ENCODE results near the gene ANTXRL. TPM values are rescaled to one million over a fixed set of nuclear protein-coding genes. Genes with fewer than 3 reads are reported as not detected.

Gene ANTXRL
- total RNA-seq, 2 experiments from 2014 or later: 0.95 TPM; not detected in 1

GRCh38 chr10:46309511-46310142 is 22.8 kb downstream of the ANTXRL start:
- no peaks in the 10 kb centered on the region for H3K9me3 ChIP-seq (ENCODE audit: low read length)
- no peaks in the 10 kb centered on the region for H4K20me1 ChIP-seq (ENCODE audit: insufficient read depth, low read length)
- no peaks in the 10 kb centered on the region for H3K9me2 ChIP-seq (ENCODE audit: insufficient read depth, low read length)
- TF ChIP-seq CTCF (conservative IDR thresholded peaks at IDR 0.05; ENCODE audit: low read length) (no peak), EZH2phosphoT487 (IDR thresholded peaks at IDR 0.05; ENCODE audit: borderline replicate concordance, low read depth, low read length) (no peak)
- H3K36me3 ChIP-seq (ENCODE audit: insufficient read depth, low read length): no peaks in the 10 kb centered on the region
- ChIA-PET POLR2A (no interaction called here), CTCF (ENCODE audit: unreplicated experiment) (no interaction called here)
- intact Hi-C loops (cut with micrococcal nuclease; ENCODE audit: unreplicated experiment): no loop called here
- no TSS peak for BruUV-seq (replicated peaks)
- H3K79me2 ChIP-seq (ENCODE audit: insufficient read depth, low read depth, low read length): no peaks in the 10 kb centered on the region
- H3K27ac ChIP-seq (ENCODE audit: low read depth, low read length, poor library complexity, severe bottlenecking): no peak overlapping the region
- H3K4me1 ChIP-seq (ENCODE audit: insufficient read depth, low read length, poor library complexity, severe bottlenecking): no peaks in the 10 kb centered on the region
- DNase-seq (ENCODE audit: low spot score): no peak
- H3K4me2 ChIP-seq (ENCODE audit: low read length): no peak overlapping the region
- no peak overlapping the region for H3K4me3 ChIP-seq (ENCODE audit: low read depth, low read length, poor library complexity, severe bottlenecking)
- H2AFZ ChIP-seq (ENCODE audit: low read length): no peak overlapping the region

GRCh38 chr10:46310143-46310514 is 23.3 kb downstream of the ANTXRL start:
- Histone ChIP-seq H3K27ac (ENCODE audit: low read depth, low read length, poor library complexity, severe bottlenecking) (no peak overlapping the region), H3K9me3 (ENCODE audit: low read length) (no peaks in the 10 kb centered on the region), H3K36me3 (ENCODE audit: insufficient read depth, low read length) (no peaks in the 10 kb centered on the region), H3K79me2 (ENCODE audit: insufficient read depth, low read depth, low read length) (no peaks in the 10 kb centered on the region), H3K4me3 (ENCODE audit: low read depth, low read length, poor library complexity, severe bottlenecking) (no peak overlapping the region), H2AFZ (ENCODE audit: low read length) (no peak overlapping the region), H3K9me2 (ENCODE audit: insufficient read depth, low read length) (no peaks in the 10 kb centered on the region), H3K4me2 (ENCODE audit: low read length) (no peak overlapping the region), H3K4me1 (ENCODE audit: insufficient read depth, low read length, poor library complexity, severe bottlenecking) (no peaks in the 10 kb centered on the region), H4K20me1 (ENCODE audit: insufficient read depth, low read length) (no peaks in the 10 kb centered on the region)
- TF ChIP-seq CTCF (conservative IDR thresholded peaks at IDR 0.05; ENCODE audit: low read length) (no peak), EZH2phosphoT487 (IDR thresholded peaks at IDR 0.05; ENCODE audit: borderline replicate concordance, low read depth, low read length) (no peak)
- CTCF ChIA-PET (ENCODE audit: unreplicated experiment): no interaction called here
- intact Hi-C loops (cut with micrococcal nuclease; ENCODE audit: unreplicated experiment): no loop called here
- no TSS peak for BruUV-seq (replicated peaks)
- DNase-seq (ENCODE audit: low spot score): no peak
- POLR2A ChIA-PET: no interaction called here

- Histone ChIP-seq H3K79me2 (ENCODE audit: insufficient read depth, low read depth, low read length) (no peaks in the 10 kb centered on the region), H3K9me2 (ENCODE audit: insufficient read depth, low read length) (no peaks in the 10 kb centered on the region), H3K4me3 (ENCODE audit: low read depth, low read length, poor library complexity, severe bottlenecking) (no peak overlapping the region), H3K4me1 (ENCODE audit: insufficient read depth, low read length, poor library complexity, severe bottlenecking) (no peaks in the 10 kb centered on the region), H3K9me3 (ENCODE audit: low read length) (no peaks in the 10 kb centered on the region), H3K36me3 (ENCODE audit: insufficient read depth, low read length) (no peaks in the 10 kb centered on the region), H2AFZ (ENCODE audit: low read length) (no peak overlapping the region), H3K4me2 (ENCODE audit: low read length) (no peak overlapping the region), H4K20me1 (ENCODE audit: insufficient read depth, low read length) (no peaks in the 10 kb centered on the region), H3K27ac (ENCODE audit: low read depth, low read length, poor library complexity, severe bottlenecking) (no peak overlapping the region)
- POLR2A ChIA-PET: no interaction called here
- CTCF ChIA-PET (ENCODE audit: unreplicated experiment): no interaction called here
- TF ChIP-seq CTCF (conservative IDR thresholded peaks at IDR 0.05; ENCODE audit: low read length) (no peak), EZH2phosphoT487 (IDR thresholded peaks at IDR 0.05; ENCODE audit: borderline replicate concordance, low read depth, low read length) (no peak)
- no TSS peak for BruUV-seq (replicated peaks)
- DNase-seq (ENCODE audit: low spot score): no peak
- intact Hi-C loops (cut with micrococcal nuclease; ENCODE audit: unreplicated experiment): no loop called here
Measured at GRCh38 chr10:46310851-46311250, 24.1 kb downstream of the ANTXRL start.
